HG03460 (cell line): ENCODE results near the gene OVOL1.
"Not testable (repeated sequence)": the region's sequence is repeated elsewhere in the genome, so short reads cannot be mapped to it uniquely, and the experiment has no call there.

Source experiments
- ATAC-seq: cut with Tn5 transposase; IDR thresholded peaks from one replicate; pipeline ENCODE4 v1.9.1; 2021; ENCODE audit not compliant: unreplicated experiment

OVOL1 gene

GRCh38 chr11:65814131-65814985 is 27.5 kb downstream of the OVOL1 start:
- no peak for ATAC-seq

- ATAC-seq: no peak
These were observed 28.2 kb downstream of the OVOL1 start for GRCh38 chr11:65814986-65815565.

- ATAC-seq: no peak
These were observed 29.8 kb downstream of the OVOL1 start for GRCh38 chr11:65816696-65817095.

- no peak for ATAC-seq
These were observed 30.5 kb downstream of the OVOL1 start for GRCh38 chr11:65817312-65817834.

- ATAC-seq: peak; percentile 62
These were observed 31.2 kb downstream of the OVOL1 start for GRCh38 chr11:65817835-65818680.

- ATAC-seq: no peak
These were observed 34.2 kb downstream of the OVOL1 start for GRCh38 chr11:65821107-65821506.

- ATAC-seq: no peak
These were observed 36.1 kb downstream of the OVOL1 start for GRCh38 chr11:65822776-65823528.

- no peak for ATAC-seq
These were observed 40.3 kb downstream of the OVOL1 start for GRCh38 chr11:65826984-65827735.

- ATAC-seq: no peak
These were observed 42.6 kb downstream of the OVOL1 start for GRCh38 chr11:65829459-65829858.

GRCh38 chr11:65832231-65832630 is 45.4 kb downstream of the OVOL1 start:
- ATAC-seq: not testable (repeated sequence)

- peak; percentile 92 for ATAC-seq
These were observed 46.6 kb downstream of the OVOL1 start, which contains the start of gene SNX32 for GRCh38 chr11:65833297-65834030. Gene SNX32, plus strand, starts transcription at chr11:65833963. Its CDS starts 103 bp downstream, at chr11:65834066.

GRCh38 chr11:65834202-65834601 is 47.3 kb downstream of the OVOL1 start:
- no peak for ATAC-seq

GRCh38 chr11:65842144-65842543 is 55.3 kb downstream of the OVOL1 start:
- ATAC-seq: no peak

- no peak for ATAC-seq
These were observed 56.9 kb downstream of the OVOL1 start for GRCh38 chr11:65843811-65844210.

- no peak for ATAC-seq
These were observed 57.5 kb downstream of the OVOL1 start for GRCh38 chr11:65844231-65844872.
